WERI-Rb-1 (cell line): ENCODE data around the gene CYB561D2.

Experiments used
- DNase-seq: peaks from one replicate; pipeline ENCODE4 v3.0.0-alpha.2; 2020
- H3K27ac ChIP-seq: fragments of 250-450 bp; sonication (Bioruptor Pico); 2 replicates; pipeline ENCODE4 v1.5.1; 2020; ENCODE audit warnings: mild to moderate bottlenecking, moderate library complexity
- H3K27me3 ChIP-seq: fragments of 250-450 bp; sonication (Bioruptor Pico); 2 replicates; pipeline ENCODE4 v1.5.1; 2021; ENCODE audit warnings: mild to moderate bottlenecking, low read depth, moderate library complexity; ENCODE audit not compliant: insufficient read depth, severe bottlenecking
- H3K36me3 ChIP-seq: fragments of 250-450 bp; sonication (Bioruptor Pico); 2 replicates; pipeline ENCODE4 v1.5.1; 2020; ENCODE audit warnings: mild to moderate bottlenecking, moderate library complexity
- H3K4me3 ChIP-seq: 2 replicates; pipeline ENCODE4 v1.5.1; 2011; ENCODE audit warnings: low read depth, mild to moderate bottlenecking, control low read depth, low read length
- H3K9me3 ChIP-seq: fragments of 250-450 bp; sonication (Bioruptor Pico); 2 replicates; pipeline ENCODE4 v1.5.1; 2021; ENCODE audit warnings: mild to moderate bottlenecking, moderate library complexity; ENCODE audit not compliant: severe bottlenecking
- TF ChIP-seq, protein P1 (sequence below): IDR thresholded peaks from 2 replicates; pipeline ENCODE4 v1.5.1; 2011; ENCODE audit warnings: low read depth, mild to moderate bottlenecking, control low read depth, inconsistent platforms, low read length

CYB561D2 gene

GRCh38 chr3:50319181-50319893 is 31.3 kb upstream of the CYB561D2 start:
- Histone ChIP-seq H3K9me3 (no peaks in the 10 kb centered on the region), H3K4me3 (no peak overlapping the region), H3K27ac (no peak overlapping the region), H3K27me3 (no peaks in the 10 kb centered on the region), H3K36me3 (peaks cover 41% of the 10 kb centered on the region)
- no peak for DNase-seq
- TF ChIP-seq, protein P1, sequence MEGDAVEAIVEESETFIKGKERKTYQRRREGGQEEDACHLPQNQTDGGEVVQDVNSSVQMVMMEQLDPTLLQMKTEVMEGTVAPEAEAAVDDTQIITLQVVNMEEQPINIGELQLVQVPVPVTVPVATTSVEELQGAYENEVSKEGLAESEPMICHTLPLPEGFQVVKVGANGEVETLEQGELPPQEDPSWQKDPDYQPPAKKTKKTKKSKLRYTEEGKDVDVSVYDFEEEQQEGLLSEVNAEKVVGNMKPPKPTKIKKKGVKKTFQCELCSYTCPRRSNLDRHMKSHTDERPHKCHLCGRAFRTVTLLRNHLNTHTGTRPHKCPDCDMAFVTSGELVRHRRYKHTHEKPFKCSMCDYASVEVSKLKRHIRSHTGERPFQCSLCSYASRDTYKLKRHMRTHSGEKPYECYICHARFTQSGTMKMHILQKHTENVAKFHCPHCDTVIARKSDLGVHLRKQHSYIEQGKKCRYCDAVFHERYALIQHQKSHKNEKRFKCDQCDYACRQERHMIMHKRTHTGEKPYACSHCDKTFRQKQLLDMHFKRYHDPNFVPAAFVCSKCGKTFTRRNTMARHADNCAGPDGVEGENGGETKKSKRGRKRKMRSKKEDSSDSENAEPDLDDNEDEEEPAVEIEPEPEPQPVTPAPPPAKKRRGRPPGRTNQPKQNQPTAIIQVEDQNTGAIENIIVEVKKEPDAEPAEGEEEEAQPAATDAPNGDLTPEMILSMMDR, result no peak

DNA sequence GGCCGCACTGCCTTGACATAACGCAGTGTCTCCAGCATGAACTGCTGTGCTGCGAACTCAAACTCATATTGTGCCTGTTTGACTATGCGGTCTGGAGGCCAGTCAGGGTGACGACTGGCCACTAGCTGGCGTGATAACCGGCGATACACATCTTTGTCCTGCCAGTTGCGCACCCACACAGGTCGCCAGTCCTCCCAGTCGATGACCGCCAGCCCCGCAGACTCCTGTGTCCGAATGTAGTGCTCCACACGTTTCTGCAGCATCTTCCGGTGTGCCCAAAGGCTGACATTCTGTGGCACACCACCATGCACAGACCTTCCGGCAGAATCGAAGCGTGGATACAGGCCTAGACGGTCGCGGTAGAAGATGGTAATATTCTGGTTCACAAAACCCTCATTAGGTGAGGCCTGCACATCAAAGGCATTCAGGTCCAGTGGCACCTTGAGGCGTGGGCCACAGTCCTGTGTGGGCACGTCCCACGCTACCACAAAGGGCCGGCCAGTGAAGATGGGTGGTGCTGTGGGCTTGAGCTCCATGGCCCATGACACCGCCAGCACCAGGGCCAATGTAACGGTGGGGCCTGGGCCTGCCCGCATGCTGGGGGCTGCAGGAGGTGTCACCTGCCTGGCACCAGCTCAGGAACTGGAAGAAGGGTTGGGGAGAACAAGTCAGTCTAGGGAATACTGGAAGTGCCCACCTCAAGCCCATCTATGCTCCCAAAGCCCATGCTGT is 30.6 kb upstream of the CYB561D2 start:
- DNase-seq, result no peak
- Histone ChIP-seq H3K27ac (peak overlapping the region; percentile 100), H3K27me3 (no peaks in the 10 kb centered on the region), H3K36me3 (peaks cover 48% of the 10 kb centered on the region), H3K9me3 (no peaks in the 10 kb centered on the region), H3K4me3 (peak overlapping the region; percentile 74)
- TF ChIP-seq, protein P1, result 0 out of 2 replicates have a peak, but pooled peaks have one; percentile 14

- H3K27ac ChIP-seq, result peak overlapping the region; percentile 100
- H3K27me3 ChIP-seq, result no peaks in the 10 kb centered on the region
- TF ChIP-seq, protein P1, result no peak
- peak overlapping the region; percentile 74 for H3K4me3 ChIP-seq
- H3K36me3 ChIP-seq, result peaks cover 48% of the 10 kb centered on the region
- peak; percentile 79 for DNase-seq
- no peaks in the 10 kb centered on the region for H3K9me3 ChIP-seq
These were observed 29.8 kb upstream of the CYB561D2 start for GRCh38 chr3:50320853-50321335.

DNA sequence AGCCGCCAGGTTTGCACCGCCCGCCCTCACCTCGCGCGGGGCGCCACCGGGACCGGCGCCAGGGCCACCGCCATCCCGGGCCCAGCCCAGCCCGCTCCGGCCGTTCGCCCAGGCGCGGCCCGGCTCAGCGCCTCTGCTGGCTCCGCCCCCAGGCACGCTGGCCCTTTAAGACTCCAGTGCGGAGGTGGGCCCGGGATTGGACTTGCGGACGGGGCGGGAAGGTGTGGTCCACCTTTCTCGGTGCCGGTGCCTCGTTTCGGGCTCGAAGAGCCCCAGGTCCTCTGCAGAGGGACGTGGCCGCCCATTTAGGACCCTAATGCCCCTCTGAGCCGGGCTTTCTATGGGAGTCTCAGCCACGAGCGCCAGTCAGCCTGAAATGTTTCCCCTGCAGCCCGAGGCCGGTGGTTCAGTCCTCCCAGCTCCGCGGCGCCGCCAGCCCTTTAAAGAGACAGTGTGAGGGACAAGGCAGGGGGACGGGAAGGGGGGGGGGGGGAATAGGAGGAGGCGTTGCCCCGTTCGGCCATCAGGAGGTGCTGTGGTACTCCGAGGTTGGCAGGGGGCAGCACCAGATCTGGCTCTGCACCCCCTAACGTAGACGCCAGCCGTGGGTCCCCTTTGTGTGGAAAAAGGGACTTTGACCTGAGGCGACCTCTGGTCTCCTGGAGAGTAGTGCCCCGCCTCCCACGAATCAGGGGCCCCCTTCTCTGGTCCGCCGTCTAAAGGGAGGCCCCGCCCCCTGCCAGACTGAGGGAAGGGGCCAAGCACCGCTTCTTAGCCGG is 29.1 kb upstream of the CYB561D2 start:
- Histone ChIP-seq H3K4me3 (peak overlapping the region; percentile 74), H3K9me3 (no peaks in the 10 kb centered on the region), H3K36me3 (peaks cover 55% of the 10 kb centered on the region), H3K27ac (peak overlapping the region; percentile 100), H3K27me3 (no peaks in the 10 kb centered on the region)
- TF ChIP-seq, protein P1, result peak; percentile 78
- peak; percentile 92 for DNase-seq

DNA sequence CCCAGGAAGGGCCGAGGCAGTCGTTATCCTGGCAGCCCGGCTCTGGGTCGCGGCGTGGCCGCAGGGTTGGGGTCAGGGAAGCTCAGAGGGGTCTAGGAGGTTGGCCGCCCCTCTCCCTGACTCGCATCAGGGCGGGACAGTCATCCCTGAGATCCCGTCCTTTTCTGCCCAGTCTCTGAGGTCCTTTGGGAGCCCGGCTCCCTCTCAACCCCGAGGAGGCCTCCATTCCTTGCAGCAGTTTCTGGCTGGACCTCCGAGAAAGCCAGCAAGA is 28.6 kb upstream of the CYB561D2 start:
- TF ChIP-seq, protein P1, result no peak
- H3K27me3 ChIP-seq, result no peaks in the 10 kb centered on the region
- H3K4me3 ChIP-seq, result peak overlapping the region; percentile 74
- H3K36me3 ChIP-seq, result peaks cover 52% of the 10 kb centered on the region
- H3K27ac ChIP-seq, result peak overlapping the region; percentile 100
- H3K9me3 ChIP-seq, result no peaks in the 10 kb centered on the region
- DNase-seq, result no peak
